ENCODE results near the gene EMP1. TPM values are rescaled to one million over a fixed set of nuclear protein-coding genes. Genes with fewer than 3 reads are reported as not detected.

The EMP1 gene
- 143 and 190 TPM in 2 replicates for total RNA-seq

GRCh38 chr12:13196130-13196921 lies at the start of gene EMP1:
TSS of gene EMP1 (plus strand) at chr12:13196726. CDS start at chr12:13211511, 14,785 bp downstream.

Other genes starting within 250 kb of the EMP1 start
- not detected in 2 replicates for gene GPRC5D, start 244.6 kb upstream of the EMP1 start, total RNA-seq
- gene HEBP1, start 196.5 kb upstream of the EMP1 start, total RNA-seq: 11.4 and 32.8 TPM in 2 replicates
- gene FAM234B, start 152.3 kb upstream of the EMP1 start, total RNA-seq: 4.7 and 8.1 TPM in 2 replicates
- 0.26 TPM in 1 of 2 replicates, not detected in the other for gene GSG1, start 93.1 kb upstream of the EMP1 start, total RNA-seq